ENCODE data around the gene KLHL36.

DNA sequence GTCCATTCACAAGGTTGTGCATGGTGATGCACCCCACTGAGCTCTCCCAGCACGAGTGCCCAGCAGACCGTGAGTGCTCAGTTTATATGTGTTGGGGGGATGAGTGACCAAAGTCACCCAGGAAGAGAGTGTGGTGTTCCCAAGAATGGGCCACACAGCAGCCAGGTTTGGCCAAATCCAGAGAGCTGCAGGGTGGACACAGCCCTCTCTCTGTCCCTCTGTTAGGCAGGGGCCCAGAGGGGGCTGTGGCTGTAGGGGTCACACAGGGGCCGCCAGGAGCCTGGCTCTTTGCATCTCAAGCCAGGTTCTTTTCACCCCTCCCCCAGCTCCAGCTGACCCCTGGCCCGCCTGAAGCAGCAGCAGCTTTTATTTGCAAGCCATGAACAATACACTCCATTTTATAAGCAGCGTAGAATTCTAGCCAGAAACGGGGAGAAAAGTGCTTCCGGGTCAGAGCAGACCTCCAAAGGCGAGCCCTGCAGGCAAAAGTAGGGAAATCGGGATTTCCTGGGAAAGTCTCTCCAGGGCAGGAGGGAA lies 43.8 kb upstream of the KLHL36 start:
- no peak for TF ChIP-seq TEAD4 (IDR thresholded peaks at IDR 0.05; ENCODE audit: borderline replicate concordance, insufficient read depth)
- TF ChIP-seq FOXJ3 (CRISPR knock-in tag; IDR thresholded peaks at IDR 0.05): no peak
- TF ChIP-seq, protein P1, sequence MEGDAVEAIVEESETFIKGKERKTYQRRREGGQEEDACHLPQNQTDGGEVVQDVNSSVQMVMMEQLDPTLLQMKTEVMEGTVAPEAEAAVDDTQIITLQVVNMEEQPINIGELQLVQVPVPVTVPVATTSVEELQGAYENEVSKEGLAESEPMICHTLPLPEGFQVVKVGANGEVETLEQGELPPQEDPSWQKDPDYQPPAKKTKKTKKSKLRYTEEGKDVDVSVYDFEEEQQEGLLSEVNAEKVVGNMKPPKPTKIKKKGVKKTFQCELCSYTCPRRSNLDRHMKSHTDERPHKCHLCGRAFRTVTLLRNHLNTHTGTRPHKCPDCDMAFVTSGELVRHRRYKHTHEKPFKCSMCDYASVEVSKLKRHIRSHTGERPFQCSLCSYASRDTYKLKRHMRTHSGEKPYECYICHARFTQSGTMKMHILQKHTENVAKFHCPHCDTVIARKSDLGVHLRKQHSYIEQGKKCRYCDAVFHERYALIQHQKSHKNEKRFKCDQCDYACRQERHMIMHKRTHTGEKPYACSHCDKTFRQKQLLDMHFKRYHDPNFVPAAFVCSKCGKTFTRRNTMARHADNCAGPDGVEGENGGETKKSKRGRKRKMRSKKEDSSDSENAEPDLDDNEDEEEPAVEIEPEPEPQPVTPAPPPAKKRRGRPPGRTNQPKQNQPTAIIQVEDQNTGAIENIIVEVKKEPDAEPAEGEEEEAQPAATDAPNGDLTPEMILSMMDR (IDR thresholded peaks at IDR 0.05): no peak
- no peak for TF ChIP-seq RAD21 (IDR thresholded peaks at IDR 0.05; ENCODE audit: low read length)
- TF ChIP-seq CHD2 (IDR thresholded peaks at IDR 0.05; ENCODE audit: low read length, partially characterized antibody): no peak
- TF ChIP-seq, protein P2, sequence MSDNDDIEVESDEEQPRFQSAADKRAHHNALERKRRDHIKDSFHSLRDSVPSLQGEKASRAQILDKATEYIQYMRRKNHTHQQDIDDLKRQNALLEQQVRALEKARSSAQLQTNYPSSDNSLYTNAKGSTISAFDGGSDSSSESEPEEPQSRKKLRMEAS (IDR thresholded peaks at IDR 0.05; ENCODE audit: low read depth): no peak
- TF ChIP-seq, protein P3, sequence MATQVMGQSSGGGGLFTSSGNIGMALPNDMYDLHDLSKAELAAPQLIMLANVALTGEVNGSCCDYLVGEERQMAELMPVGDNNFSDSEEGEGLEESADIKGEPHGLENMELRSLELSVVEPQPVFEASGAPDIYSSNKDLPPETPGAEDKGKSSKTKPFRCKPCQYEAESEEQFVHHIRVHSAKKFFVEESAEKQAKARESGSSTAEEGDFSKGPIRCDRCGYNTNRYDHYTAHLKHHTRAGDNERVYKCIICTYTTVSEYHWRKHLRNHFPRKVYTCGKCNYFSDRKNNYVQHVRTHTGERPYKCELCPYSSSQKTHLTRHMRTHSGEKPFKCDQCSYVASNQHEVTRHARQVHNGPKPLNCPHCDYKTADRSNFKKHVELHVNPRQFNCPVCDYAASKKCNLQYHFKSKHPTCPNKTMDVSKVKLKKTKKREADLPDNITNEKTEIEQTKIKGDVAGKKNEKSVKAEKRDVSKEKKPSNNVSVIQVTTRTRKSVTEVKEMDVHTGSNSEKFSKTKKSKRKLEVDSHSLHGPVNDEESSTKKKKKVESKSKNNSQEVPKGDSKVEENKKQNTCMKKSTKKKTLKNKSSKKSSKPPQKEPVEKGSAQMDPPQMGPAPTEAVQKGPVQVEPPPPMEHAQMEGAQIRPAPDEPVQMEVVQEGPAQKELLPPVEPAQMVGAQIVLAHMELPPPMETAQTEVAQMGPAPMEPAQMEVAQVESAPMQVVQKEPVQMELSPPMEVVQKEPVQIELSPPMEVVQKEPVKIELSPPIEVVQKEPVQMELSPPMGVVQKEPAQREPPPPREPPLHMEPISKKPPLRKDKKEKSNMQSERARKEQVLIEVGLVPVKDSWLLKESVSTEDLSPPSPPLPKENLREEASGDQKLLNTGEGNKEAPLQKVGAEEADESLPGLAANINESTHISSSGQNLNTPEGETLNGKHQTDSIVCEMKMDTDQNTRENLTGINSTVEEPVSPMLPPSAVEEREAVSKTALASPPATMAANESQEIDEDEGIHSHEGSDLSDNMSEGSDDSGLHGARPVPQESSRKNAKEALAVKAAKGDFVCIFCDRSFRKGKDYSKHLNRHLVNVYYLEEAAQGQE (IDR thresholded peaks at IDR 0.05; ENCODE audit: low read depth, low read length): no peak

Measured in SK-N-SH (cell line).